Epidermal melanocyte (primary cell): Measurements from ENCODE around the gene CTNNA3.

ENCODE experiments used
- DNase-seq: peaks from one replicate; pipeline ENCODE4 v3.0.0; 2011; ENCODE audit warnings: low spot score; ENCODE audit not compliant: insufficient read length

CTNNA3 gene

GRCh38 chr10:66552331-66552730, 1143.7 kb downstream of the CTNNA3 start:
- no peak for DNase-seq

- no peak for DNase-seq
Measured at GRCh38 chr10:66550351-66550750, 1145.6 kb downstream of the CTNNA3 start.

- no peak for DNase-seq
Measured at GRCh38 chr10:66538908-66539307, 1157.1 kb downstream of the CTNNA3 start.

GRCh38 chr10:66538371-66538770, 1157.6 kb downstream of the CTNNA3 start:
- DNase-seq: no peak

DNA sequence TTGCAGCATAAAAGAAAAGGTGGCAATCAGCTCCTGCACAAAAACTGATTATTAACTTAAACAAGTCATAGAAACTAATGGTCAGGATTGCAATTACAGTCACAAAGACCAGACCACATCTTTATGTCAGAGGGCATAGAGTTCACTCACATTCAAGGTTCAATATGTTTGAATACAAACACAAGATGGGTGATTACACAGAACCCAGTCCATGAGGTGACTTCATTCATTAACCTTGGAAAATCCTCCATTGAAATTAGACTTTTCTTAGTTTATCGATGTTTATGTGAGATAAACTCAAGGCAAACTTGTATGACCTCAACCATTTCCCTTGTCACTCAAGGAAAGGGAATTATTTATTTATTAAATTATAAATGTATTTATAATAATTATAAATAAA, 1158.8 kb downstream of the CTNNA3 start:
- no peak for DNase-seq

DNA sequence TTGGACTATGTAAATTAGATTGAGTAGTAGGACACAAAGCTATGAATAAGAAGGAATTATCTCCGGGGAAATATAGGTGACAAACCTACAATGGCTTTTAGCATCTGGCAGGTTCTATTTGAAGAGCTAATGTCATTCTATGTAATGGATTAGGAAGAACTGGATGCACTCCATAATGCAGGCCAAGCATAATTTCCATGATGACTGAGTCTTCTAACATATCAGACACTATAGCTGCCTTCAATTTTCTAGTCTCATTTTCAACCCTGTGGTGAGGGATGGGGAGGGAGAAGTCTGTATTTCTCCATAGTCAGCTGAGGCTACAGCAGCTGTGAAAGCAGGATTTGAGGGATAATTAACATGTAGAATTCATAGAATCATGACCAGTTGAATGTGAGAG, 1160.6 kb downstream of the CTNNA3 start:
- DNase-seq: no peak

GRCh38 chr10:66534866-66535265, 1161.1 kb downstream of the CTNNA3 start:
- no peak for DNase-seq

DNA sequence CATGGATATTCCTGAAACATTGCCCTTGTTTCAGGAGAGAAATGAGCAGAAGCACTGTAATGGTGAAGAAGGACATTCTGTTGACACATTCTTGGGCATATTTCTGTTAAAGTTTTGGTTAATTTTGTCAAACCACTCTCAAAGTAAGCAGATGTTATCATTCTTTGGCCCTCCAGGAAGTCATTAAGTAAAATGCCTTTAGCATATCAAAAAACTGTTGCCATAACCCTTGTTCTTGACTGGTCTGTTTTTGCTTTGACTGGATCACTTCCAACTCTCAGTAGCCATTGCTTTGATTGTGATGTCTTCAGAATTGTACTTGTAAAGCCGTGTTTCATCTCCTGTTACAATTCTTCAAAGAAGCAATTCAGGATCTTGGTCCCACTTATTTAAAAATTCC, 1174.5 kb downstream of the CTNNA3 start:
- DNase-seq: no peak

GRCh38 chr10:66519616-66520015, 1176.4 kb downstream of the CTNNA3 start:
- no peak for DNase-seq

GRCh38 chr10:66514666-66515065, 1181.3 kb downstream of the CTNNA3 start:
- DNase-seq: no peak

DNA sequence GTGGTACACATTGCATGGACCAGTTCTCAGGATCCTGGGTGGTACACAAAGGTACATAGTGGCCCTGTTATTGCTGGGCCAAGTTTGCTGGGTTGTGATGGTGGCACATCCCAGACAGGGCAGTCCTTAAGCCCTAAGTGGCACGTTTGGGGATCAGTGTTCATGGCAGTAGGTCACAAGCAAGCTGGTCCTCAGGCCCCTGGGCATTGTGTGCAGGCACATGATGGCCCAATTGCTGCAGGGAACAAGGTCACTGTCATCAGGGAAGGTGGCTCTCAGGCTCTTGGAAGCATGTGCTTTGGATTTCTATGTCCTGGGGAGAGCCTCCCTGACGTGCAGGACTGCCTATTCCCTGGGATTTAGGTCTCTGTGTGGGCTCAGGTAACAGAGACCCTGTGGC, 1182.5 kb downstream of the CTNNA3 start:
- no peak for DNase-seq

DNA sequence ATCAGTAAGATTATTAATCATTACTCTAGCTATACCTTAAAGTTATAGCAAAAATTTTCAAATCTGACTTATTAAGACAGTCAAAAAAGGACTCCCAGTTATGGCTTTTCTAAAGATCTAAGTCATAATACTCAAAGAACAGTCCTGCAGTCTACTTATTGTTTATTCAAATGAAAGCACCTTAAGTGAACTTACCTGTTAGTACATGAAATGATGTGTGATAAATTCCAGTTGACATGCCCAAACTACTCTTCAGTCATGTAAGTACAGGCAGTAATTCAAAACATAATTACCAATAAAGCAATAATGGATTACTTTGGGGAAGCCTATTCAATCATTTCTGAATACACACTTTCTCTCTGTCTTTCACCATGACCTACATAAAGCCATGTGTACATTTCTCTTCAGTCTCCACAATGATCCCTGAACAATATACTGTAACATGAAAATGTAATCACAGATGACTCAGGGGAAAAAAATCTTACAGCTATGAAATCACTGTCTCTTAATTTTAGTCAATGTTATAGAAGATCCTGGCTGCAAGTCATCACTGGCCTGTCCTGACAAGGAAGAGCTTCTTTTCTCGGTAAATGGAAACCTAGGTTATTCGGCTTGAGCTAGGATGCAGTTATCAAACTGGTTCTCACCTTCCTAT, 1190.9 kb downstream of the CTNNA3 start:
- DNase-seq: no peak

DNA sequence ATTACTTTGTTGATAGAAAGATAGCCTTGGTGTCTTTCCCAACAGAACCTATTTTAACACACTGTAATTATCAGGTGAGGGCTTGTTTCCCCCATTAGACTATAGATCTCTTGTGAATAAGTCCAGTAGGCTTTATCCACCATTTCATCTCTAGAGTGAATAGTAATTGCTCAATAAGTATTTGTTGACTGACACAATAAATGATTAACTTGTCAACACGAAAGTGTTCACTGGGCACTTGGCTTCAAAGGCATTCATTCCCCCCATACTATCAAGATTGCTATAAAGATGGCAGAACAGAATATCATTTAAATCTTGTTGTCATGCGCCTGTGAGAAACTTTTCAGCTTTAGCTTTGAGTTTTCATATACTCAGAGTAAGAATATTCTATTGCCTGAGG, 1194.6 kb downstream of the CTNNA3 start:
- DNase-seq: no peak

DNA sequence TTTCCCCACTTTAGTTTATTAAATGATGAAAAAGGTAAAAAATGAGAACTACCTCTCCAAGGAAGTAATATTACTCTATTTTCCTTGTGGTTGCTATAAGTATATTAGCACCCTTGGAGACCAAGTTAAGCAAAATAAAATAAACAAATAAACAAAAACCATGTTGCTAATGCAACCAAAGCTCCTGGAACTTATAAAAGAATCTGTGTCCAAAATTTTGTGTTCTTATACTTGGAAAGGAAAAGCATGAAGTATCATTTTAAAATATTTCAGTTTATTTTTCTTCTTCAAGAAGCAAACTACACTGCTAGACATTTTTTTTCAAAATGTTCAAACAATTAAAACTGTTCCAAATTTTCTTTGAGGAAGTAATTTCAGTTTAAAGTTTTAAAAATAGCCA, 1212.0 kb downstream of the CTNNA3 start:
- no peak for DNase-seq

GRCh38 chr10:66472156-66472555, 1223.8 kb downstream of the CTNNA3 start:
- no peak for DNase-seq

DNA sequence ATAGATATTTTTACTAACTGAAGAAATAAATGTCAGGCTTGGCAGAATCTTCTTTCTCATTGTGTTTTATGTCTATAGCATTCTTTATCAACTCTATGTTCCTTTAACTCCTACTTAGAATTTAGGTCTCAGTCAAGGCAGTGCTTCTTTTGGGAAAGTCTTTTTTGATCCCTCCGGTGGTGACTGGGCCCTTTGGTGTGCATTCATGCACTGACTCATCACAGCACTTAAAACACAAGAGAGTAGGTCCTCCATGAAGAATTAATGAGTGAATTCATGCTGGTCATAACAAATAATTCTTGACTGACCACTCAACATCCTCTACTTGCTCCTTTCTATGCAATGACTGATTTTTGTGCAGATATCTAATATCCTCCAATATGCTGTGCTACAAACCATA, 1229.0 kb downstream of the CTNNA3 start:
- DNase-seq: no peak

DNA sequence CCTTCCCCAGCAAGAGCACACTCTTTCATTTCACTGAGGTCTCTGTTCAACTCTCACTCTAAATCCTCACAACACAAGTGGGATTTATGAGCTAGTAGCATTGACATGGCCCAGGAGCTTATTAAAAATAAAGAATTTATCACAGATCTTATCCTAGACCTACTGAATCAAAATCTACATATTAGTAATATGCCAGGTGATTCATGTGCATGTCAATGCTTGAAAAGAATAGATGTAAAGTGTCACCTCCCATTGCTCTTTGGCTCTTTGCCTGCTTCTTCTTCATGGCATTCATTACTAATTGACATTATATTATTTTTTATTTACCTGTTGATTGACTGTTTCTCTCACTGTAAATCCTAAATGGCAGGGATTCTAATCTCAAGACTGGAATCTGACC, 1229.4 kb downstream of the CTNNA3 start:
- DNase-seq: no peak

- no peak for DNase-seq
Measured at GRCh38 chr10:66463611-66464010, 1232.4 kb downstream of the CTNNA3 start.

DNA sequence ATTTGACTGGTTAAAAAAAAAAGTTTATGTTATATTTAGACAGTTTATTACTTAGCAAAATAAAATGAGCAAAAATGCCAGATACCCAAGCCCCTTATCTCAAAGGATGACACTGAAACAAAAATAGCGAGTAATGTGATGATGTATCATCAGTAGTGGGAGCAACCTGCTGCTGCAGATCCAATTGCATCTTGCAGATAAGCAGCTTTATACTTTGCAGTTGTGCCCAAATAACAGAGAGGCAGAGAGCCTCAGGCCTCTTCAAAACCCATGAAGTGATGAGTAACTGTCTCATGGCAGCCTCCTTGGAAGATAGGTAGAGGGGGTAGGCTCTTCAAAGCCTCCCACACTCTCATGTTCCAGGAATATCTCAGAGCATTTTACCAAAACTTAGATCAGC, 1238.4 kb downstream of the CTNNA3 start:
- DNase-seq: no peak

DNA sequence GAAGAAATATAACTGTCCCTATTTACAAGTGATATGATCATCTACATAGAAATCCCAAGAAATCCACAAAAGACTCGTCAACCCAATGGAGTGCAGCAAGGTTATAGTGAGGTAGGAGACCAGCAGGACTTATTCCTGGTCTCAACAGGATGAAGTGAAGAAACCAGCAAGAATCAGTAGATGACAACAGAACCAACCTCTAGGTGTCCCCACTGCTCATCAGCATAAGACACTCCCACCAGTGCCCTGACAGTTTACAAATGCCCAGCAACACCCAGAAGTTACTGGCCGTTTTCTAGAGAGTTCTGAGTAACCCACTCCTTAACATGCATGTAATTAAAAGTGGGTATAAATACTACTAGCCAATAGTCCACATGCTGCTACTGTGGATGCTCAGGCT, 1240.7 kb downstream of the CTNNA3 start:
- DNase-seq: no peak

GRCh38 chr10:66440568-66440967, 1255.4 kb downstream of the CTNNA3 start:
- no peak for DNase-seq

GRCh38 chr10:66414943-66415342, 1281.1 kb downstream of the CTNNA3 start:
- DNase-seq: no peak

DNA sequence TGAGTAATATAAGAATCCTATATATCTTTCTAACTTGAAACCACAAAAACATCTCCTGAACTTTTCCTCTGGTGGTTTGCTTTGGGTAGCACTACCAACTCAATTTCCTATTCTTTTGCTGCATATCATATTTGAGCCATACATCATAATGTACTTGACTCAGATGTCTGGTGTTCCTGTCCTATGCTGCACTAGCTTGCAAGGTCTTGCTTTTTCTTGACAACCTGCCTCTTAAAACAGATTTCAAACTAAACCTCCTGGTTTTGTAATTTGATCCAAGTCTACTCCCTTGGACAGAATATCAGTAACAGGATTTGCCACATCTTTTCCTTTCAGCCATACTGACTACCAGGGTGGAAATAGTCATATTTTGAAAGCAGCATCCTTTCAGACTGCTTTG, 1290.4 kb downstream of the CTNNA3 start:
- DNase-seq: no peak

DNA sequence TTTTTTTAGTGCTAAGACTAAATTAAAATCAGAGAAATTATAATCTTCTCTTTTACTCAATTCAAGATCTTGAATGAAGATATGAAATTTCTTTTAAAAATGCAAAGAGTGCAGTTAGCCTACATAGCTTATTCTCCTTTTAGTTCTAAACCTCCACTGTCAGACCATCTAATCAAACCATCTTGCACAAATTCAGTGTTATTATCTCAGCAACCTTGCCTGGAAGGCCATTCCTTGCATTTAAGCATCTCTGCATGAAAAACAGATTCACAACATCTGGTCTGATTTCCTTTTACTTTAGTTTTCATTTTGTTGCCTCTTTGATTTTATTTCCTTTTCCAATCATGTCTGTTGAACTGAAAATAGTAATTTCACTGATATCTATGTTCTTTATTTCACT, 1297.3 kb downstream of the CTNNA3 start:
- DNase-seq: no peak
